Osteoblast (primary cell): ENCODE measurements around the gene TRIM24. TPM values are rescaled to one million over a fixed set of nuclear protein-coding genes. Genes with fewer than 3 reads are reported as not detected.

Source experiments
- DNase-seq: peaks from one replicate; pipeline ENCODE4 v3.0.0; 2011; ENCODE audit warnings: low spot score, mixed read lengths; ENCODE audit not compliant: insufficient read length; ENCODE audit errors: missing footprints
- H2AFZ ChIP-seq: 2 replicates; pipeline ENCODE4 v1.6.0; 2011; ENCODE audit warnings: mild to moderate bottlenecking, low read length
- H3K27ac ChIP-seq: 2 replicates; pipeline ENCODE4 v1.5.1; 2011; ENCODE audit warnings: mild to moderate bottlenecking, low read depth, low read length, moderate library complexity
- H3K27me3 ChIP-seq: 2 replicates; pipeline ENCODE4 v1.6.0; 2012; ENCODE audit warnings: mild to moderate bottlenecking, control low read depth, inconsistent platforms, low read length, moderate library complexity; ENCODE audit not compliant: insufficient read depth
- H3K36me3 ChIP-seq: 2 replicates; pipeline ENCODE4 v1.5.1; 2011; ENCODE audit warnings: mild to moderate bottlenecking, low read length, control low read depth, moderate library complexity; ENCODE audit not compliant: insufficient read depth
- H3K4me1 ChIP-seq: 2 replicates; pipeline ENCODE4 v1.5.1; 2011; ENCODE audit warnings: mild to moderate bottlenecking, low read length, control low read depth, moderate library complexity; ENCODE audit not compliant: insufficient read depth
- H3K4me2 ChIP-seq: 2 replicates; pipeline ENCODE4 v1.6.0; 2011; ENCODE audit warnings: mild to moderate bottlenecking, low read length; ENCODE audit not compliant: insufficient read depth
- H3K4me3 ChIP-seq: fragments of 200-600 bp; sonication (generic); 3 replicates; pipeline ENCODE4 v1.5.1; 2012; ENCODE audit warnings: mild to moderate bottlenecking, low read length, inconsistent platforms; ENCODE audit not compliant: insufficient read depth
- H3K79me2 ChIP-seq: 2 replicates; pipeline ENCODE4 v1.6.0; 2012; ENCODE audit warnings: mild to moderate bottlenecking, low read length, control low read depth, inconsistent platforms; ENCODE audit not compliant: insufficient read depth
- H3K9me3 ChIP-seq: 2 replicates; pipeline ENCODE4 v1.5.1; 2011; ENCODE audit warnings: low read depth, low read length, control low read depth
- H4K20me1 ChIP-seq: 2 replicates; pipeline ENCODE4 v1.6.0; 2012; ENCODE audit warnings: mild to moderate bottlenecking, low read length, control low read depth; ENCODE audit not compliant: insufficient read depth
- total RNA-seq: library from RNA; depleted of rRNA; stranded (reverse); fragments of >200 nt; gene quantifications from 2 replicates; pipeline ENCODE4 v1.2.3, GENCODE V29; 2012
- TF ChIP-seq, protein P1 (sequence below): IDR thresholded peaks from 2 replicates; pipeline ENCODE4 v1.5.1; 2011; ENCODE audit warnings: mild to moderate bottlenecking, low read depth, low read length, moderate library complexity; ENCODE audit errors: extremely low read depth

The TRIM24 gene
- total RNA-seq, 1 donor: 8.0 TPM

DNA sequence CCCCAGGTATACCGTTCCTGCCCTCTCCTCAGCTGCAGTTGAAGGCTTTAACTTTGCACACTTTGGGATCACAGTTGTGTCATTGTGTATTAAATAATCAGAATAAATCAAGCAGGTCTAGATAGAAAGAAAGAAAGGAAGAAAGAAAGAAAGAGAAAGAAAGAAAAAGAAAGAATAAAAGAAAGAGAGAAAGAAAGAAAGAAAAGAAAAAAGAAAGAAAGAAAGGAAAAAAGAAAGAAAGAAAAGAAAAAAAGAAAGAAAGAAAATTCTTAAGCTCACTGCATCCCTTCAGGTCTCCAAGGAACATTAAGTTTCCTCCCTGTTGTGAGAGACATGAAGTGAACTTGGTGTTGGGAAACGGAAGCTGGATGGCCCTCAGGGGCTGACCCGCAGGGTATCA is 17.2 kb upstream of the TRIM24 start:
- no peak overlapping the region for H3K27ac ChIP-seq
- no peaks in the 10 kb centered on the region for H4K20me1 ChIP-seq
- H3K36me3 ChIP-seq: no peaks in the 10 kb centered on the region
- TF ChIP-seq, protein P1, sequence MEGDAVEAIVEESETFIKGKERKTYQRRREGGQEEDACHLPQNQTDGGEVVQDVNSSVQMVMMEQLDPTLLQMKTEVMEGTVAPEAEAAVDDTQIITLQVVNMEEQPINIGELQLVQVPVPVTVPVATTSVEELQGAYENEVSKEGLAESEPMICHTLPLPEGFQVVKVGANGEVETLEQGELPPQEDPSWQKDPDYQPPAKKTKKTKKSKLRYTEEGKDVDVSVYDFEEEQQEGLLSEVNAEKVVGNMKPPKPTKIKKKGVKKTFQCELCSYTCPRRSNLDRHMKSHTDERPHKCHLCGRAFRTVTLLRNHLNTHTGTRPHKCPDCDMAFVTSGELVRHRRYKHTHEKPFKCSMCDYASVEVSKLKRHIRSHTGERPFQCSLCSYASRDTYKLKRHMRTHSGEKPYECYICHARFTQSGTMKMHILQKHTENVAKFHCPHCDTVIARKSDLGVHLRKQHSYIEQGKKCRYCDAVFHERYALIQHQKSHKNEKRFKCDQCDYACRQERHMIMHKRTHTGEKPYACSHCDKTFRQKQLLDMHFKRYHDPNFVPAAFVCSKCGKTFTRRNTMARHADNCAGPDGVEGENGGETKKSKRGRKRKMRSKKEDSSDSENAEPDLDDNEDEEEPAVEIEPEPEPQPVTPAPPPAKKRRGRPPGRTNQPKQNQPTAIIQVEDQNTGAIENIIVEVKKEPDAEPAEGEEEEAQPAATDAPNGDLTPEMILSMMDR: no peak
- H3K4me2 ChIP-seq: no peak overlapping the region
- H3K27me3 ChIP-seq: no peaks in the 10 kb centered on the region
- no peak overlapping the region for H2AFZ ChIP-seq
- DNase-seq: no peak
- H3K79me2 ChIP-seq: no peaks in the 10 kb centered on the region
- no peaks in the 10 kb centered on the region for H3K9me3 ChIP-seq
- no peaks in the 10 kb centered on the region for H3K4me1 ChIP-seq
- no peak overlapping the region for H3K4me3 ChIP-seq

DNA sequence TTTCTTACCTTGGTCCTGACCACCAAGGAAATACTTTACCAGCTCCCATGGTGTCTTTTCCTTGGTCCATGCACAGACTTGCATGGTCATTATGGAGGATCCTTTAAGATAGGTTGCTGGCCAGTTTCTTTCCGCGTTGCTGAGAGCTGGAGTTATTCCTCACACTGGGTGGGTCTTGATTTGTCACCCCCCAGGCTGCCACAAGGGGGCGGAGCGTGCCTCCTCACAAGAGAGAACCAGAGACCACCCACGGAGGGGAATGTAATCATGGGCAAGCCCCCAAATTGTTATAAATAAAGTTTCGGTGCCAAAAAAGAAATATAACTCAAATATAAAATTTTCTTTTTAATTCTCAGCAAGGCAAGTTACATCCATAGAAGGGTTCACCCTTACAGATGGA is 10.5 kb upstream of the TRIM24 start:
- TF ChIP-seq, protein P1: peak; percentile 22
- Histone ChIP-seq H3K27me3 (no peaks in the 10 kb centered on the region), H3K4me3 (no peak overlapping the region), H3K36me3 (no peaks in the 10 kb centered on the region), H3K4me2 (no peak overlapping the region), H3K9me3 (no peaks in the 10 kb centered on the region), H2AFZ (no peak overlapping the region), H4K20me1 (no peaks in the 10 kb centered on the region), H3K79me2 (no peaks in the 10 kb centered on the region), H3K27ac (no peak overlapping the region), H3K4me1 (no peaks in the 10 kb centered on the region)
- DNase-seq: no peak

DNA sequence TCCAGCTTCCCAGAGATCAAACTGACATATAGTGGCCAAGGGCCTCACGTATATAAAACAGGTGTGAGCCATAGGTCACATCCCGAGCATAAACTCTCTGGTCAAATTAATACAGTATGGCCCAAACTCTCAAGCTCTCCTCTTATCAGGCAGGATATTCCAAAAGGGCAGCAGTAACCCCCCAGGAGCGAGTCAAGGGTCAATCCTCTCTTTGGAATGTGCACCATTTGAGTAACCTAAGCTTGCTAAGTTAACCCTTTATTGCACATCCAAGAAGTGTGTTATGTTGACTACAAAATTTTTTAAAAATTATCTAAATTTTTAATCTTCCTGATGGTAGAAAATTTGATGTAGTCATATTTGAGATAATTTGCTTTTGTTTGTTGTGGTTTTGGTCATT is 4.5 kb upstream of the TRIM24 start:
- H4K20me1 ChIP-seq: no peaks in the 10 kb centered on the region
- H2AFZ ChIP-seq: no peak overlapping the region
- H3K9me3 ChIP-seq: no peaks in the 10 kb centered on the region
- TF ChIP-seq, protein P1: no peak
- no peak for DNase-seq
- no peaks in the 10 kb centered on the region for H3K36me3 ChIP-seq
- H3K4me2 ChIP-seq: no peak overlapping the region
- H3K4me3 ChIP-seq: no peak overlapping the region
- H3K27me3 ChIP-seq: no peaks in the 10 kb centered on the region
- H3K27ac ChIP-seq: no peak overlapping the region
- H3K79me2 ChIP-seq: no peaks in the 10 kb centered on the region
- H3K4me1 ChIP-seq: no peaks in the 10 kb centered on the region

DNA sequence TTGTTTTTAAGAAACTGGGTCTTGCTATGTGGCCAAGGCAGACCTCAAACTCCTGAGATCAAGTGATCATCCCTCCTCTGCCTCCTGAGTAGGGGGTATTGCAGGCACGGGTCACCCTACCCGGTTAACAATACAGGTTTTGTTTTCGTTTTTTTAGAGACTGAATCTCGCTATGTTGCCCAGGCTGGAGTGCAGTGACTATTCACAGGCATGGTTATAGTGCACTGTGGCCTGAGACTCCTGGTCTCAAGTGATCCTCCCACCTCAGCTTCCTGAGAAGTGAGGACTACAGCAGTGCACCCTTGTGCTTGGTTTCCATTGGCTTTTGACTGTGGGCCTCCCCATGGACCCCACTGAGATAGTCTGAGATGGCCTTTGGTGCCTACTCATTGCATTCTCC is 3.8 kb upstream of the TRIM24 start:
- H3K4me2 ChIP-seq: no peak overlapping the region
- no peak for DNase-seq
- H3K4me3 ChIP-seq: no peak overlapping the region
- TF ChIP-seq, protein P1: no peak
- H4K20me1 ChIP-seq: no peaks in the 10 kb centered on the region
- no peaks in the 10 kb centered on the region for H3K9me3 ChIP-seq
- no peaks in the 10 kb centered on the region for H3K27me3 ChIP-seq
- H3K4me1 ChIP-seq: no peaks in the 10 kb centered on the region
- H2AFZ ChIP-seq: no peak overlapping the region
- H3K36me3 ChIP-seq: no peaks in the 10 kb centered on the region
- peaks cover 2% of the 10 kb centered on the region for H3K79me2 ChIP-seq
- H3K27ac ChIP-seq: no peak overlapping the region
